Tibial artery (tissue), 4 donors: ENCODE results near the gene CDYL2.

Experiments used
- DNase-seq, 2 donors: peaks; one replicate each; pipeline ENCODE4 v3.0.0-alpha.2; 2019
- H3K27ac ChIP-seq, 2 donors: fragments of 200-600 bp; sonication (generic) in 1 of 2; 1 replicate in 1 of 2; 2 replicates in 1 of 2; pipeline ENCODE4 v1.5.1; 2018 to 2019; ENCODE audit warnings: mild to moderate bottlenecking in 1 of 2
- H3K27me3 ChIP-seq, 2 donors: fragments of 200-600 bp; sonication (generic) in 1 of 2; one replicate each; pipeline versions ENCODE4 v1.5.1 to v1.6.0; 2016 to 2019
- H3K36me3 ChIP-seq, 3 donors: fragments of 200-600 bp; sonication (generic) in 2 of 3; one replicate each; pipeline ENCODE4 v1.5.1; 2016 to 2019; ENCODE audit warnings: mild to moderate bottlenecking in 2 of 3
- H3K4me1 ChIP-seq, 4 donors: fragments of 200-600 bp; sonication (generic) in 2 of 4; 1 replicate in 3 of 4; 2 replicates in 1 of 4; pipeline ENCODE4 v1.5.1; 2016 to 2019
- H3K4me3 ChIP-seq, 2 donors: fragments of 200-600 bp; sonication (generic) in 1 of 2; 1 replicate in 1 of 2; 2 replicates in 1 of 2; pipeline ENCODE4 v1.5.1; 2018 to 2019; ENCODE audit warnings: mild to moderate bottlenecking in 2 of 2
- H3K9me3 ChIP-seq, 3 donors: fragments of 200-600 bp; sonication (generic) in 1 of 3; one replicate each; pipeline ENCODE4 v1.5.1; 2016 to 2019
- intact Hi-C: fragments of 100-400 bp; cut with DNase I; formaldehyde crosslinking; loops from one replicate; pipeline ENCODE4 v1.15.0; 2023; ENCODE audit warnings: low total_unique reads
- TF ChIP-seq, protein P1 (sequence below), 2 experiments: fragments of 200-600 bp in 1 of 2; fragments of 450-650 bp in 1 of 2; IDR thresholded peaks; one replicate each; pipeline ENCODE4 v1.5.1; 2017 to 2019; ENCODE audit warnings: antibody characterized with exemption in 2 of 2, mild to moderate bottlenecking in 1 of 2, moderate library complexity in 1 of 2

The CDYL2 gene

DNA sequence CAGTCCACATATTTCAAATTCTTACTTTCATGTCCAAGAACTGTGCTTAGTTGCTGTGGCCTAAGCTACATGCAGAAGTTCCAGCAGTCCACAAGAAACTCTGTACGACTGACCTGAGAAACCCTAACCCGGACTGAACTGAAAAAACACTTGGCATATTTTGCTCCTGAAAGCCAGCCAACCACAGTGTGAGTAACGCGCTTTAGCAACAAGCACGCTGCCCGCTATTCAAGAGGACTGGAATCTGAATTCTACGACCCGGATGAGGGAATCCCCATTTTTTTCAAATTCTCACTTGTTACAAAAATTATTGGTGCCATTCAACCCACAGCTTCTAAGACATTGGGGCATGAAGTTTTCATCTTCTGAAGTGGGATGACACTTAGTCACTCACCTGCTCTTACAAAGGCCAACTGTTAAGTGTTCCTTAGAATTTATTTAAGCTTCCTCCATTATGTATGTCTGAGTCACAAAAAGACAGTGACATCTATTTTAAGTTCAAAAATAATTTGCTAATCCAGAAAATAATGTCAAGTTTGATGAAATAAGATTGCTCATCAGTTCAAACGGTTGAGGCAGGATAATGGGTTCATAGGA lies 78.7 kb downstream of the CDYL2 start:
- Histone ChIP-seq H3K27ac (no peak overlapping the region), H3K27me3 (no peaks in the 10 kb centered on the region), H3K9me3 (peaks cover 3 to 12% (median 11%) of the 10 kb centered on the region in 3 donors), H3K4me3 (no peak overlapping the region), H3K36me3 (no peaks in the 10 kb centered on the region), H3K4me1 (no peaks in the 10 kb centered on the region)
- TF ChIP-seq, protein P1, sequence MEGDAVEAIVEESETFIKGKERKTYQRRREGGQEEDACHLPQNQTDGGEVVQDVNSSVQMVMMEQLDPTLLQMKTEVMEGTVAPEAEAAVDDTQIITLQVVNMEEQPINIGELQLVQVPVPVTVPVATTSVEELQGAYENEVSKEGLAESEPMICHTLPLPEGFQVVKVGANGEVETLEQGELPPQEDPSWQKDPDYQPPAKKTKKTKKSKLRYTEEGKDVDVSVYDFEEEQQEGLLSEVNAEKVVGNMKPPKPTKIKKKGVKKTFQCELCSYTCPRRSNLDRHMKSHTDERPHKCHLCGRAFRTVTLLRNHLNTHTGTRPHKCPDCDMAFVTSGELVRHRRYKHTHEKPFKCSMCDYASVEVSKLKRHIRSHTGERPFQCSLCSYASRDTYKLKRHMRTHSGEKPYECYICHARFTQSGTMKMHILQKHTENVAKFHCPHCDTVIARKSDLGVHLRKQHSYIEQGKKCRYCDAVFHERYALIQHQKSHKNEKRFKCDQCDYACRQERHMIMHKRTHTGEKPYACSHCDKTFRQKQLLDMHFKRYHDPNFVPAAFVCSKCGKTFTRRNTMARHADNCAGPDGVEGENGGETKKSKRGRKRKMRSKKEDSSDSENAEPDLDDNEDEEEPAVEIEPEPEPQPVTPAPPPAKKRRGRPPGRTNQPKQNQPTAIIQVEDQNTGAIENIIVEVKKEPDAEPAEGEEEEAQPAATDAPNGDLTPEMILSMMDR (IDR thresholded peaks at IDR 0.05), result no peak
- DNase-seq, result no peak
- intact Hi-C loops, result no loop called here

DNA sequence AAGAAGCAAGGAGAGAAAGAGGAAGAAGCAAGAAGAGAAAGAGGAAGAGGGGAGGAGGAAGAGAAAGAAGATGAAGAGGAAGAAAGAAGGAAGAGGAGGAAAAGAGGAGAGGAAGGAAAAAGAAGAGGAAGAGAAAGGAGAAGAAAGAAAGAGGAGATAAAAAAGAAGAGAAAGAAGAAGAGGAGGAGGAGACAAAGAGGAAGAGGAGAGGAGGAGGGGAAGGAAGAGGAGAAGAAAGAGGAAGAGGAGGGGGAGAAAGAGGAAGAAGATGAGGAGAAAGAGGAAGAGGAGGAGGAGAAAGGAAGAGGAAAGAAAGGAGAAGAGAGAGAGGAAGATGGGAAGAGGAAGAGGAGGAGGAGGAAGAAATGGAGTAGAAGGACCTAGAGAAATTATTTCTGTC lies 80.4 kb downstream of the CDYL2 start:
- intact Hi-C loops, result no loop called here
- no peak overlapping the region for H3K27ac ChIP-seq
- H3K9me3 ChIP-seq, result peaks cover 3 to 12% (median 11%) of the 10 kb centered on the region in 3 donors
- no peak overlapping the region for H3K4me3 ChIP-seq
- H3K4me1 ChIP-seq, result peaks cover 0 to 2% (median 0%) of the 10 kb centered on the region in 4 donors
- no peaks in the 10 kb centered on the region for H3K27me3 ChIP-seq
- TF ChIP-seq, protein P1 (IDR thresholded peaks at IDR 0.05), result no peak
- no peaks in the 10 kb centered on the region for H3K36me3 ChIP-seq
- no peak for DNase-seq

DNA sequence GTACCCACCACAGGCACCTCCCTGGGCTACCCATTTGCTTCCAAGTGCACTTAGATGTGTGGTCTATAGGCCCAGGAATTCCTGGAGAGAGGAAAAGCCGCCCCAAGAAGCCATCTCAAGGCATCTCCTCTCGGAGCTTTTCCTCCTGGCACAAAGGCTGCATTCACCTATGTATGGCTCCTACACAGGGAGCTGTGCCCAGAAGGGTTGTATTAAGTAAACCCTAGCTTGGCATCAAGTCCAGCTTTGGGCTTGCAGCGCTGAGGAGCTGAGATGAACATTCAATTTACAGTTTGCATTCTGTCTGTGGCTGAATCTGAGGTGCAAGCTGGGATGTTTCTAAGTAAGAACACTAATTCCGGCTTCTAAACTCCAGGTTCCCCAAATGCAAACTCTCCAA lies 81.3 kb downstream of the CDYL2 start:
- DNase-seq, result no peak
- H3K9me3 ChIP-seq, result peaks cover 3 to 12% (median 11%) of the 10 kb centered on the region in 3 donors
- intact Hi-C loops, result no loop called here
- no peak overlapping the region for H3K4me3 ChIP-seq
- H3K27me3 ChIP-seq, result no peaks in the 10 kb centered on the region
- H3K27ac ChIP-seq, result no peak overlapping the region
- peaks cover 0 to 9% (median 3%) of the 10 kb centered on the region in 4 donors for H3K4me1 ChIP-seq
- H3K36me3 ChIP-seq, result no peaks in the 10 kb centered on the region
- TF ChIP-seq, protein P1 (IDR thresholded peaks at IDR 0.05), result no peak

DNA sequence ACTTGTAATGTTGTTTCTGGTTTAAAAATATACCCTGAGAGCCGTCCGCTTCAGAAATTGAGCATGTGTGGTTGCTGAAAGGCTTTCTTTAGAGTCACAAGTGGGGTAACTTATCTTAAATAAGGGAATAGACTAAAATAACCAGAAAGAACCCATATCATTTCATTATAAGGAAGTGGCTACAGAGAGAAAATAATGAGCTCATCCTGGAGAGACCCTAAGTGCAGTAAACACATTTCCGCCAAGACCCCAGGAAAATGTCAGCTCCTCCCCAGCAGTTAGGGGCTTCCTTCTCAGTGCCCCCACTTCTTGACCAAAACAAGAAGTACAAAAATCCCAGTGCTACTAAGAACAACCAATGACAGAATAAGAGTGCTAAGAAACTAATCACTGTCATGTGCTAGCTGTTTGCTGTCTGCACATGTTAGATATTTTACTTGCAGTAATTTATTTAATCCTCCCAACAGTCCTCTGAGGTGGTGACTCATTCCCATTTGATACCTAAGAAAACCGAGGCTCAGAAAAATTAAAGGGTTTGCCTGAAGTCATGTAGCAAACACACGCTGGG lies 83.5 kb downstream of the CDYL2 start:
- peaks cover 0 to 9% (median 3%) of the 10 kb centered on the region in 4 donors for H3K4me1 ChIP-seq
- intact Hi-C loops, result no loop called here
- peaks cover 3 to 12% (median 11%) of the 10 kb centered on the region in 3 donors for H3K9me3 ChIP-seq
- TF ChIP-seq, protein P1 (IDR thresholded peaks at IDR 0.05), result no peak
- H3K36me3 ChIP-seq, result no peaks in the 10 kb centered on the region
- H3K27ac ChIP-seq, result no peak overlapping the region
- no peak overlapping the region for H3K4me3 ChIP-seq
- H3K27me3 ChIP-seq, result no peaks in the 10 kb centered on the region
- DNase-seq, result no peak

DNA sequence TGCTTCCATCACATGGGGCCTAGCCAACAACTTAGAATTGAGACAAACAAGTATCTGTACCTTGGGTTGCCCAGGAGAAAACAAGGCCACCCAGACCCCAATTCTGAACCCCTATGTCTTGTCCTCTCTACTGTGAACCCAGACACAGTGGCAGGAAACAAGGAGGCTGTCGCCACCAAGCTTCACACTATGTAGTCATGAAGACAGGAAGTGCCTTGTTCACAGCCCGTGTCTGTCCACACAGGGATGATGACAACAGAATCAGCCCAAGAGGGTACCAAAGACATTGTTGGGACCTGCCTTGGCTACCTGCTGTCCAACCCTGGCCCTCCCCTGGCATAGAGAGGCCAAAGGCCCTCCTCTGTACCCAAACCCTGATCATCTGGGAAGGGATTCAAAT lies 84.8 kb downstream of the CDYL2 start:
- intact Hi-C loops, result no loop called here
- Histone ChIP-seq H3K4me3 (no peak overlapping the region), H3K27ac (no peak overlapping the region), H3K9me3 (peaks cover 0 to 12% (median 11%) of the 10 kb centered on the region in 3 donors), H3K27me3 (no peaks in the 10 kb centered on the region), H3K4me1 (peaks cover 0 to 9% (median 3%) of the 10 kb centered on the region in 4 donors), H3K36me3 (no peaks in the 10 kb centered on the region)
- DNase-seq, result no peak
- TF ChIP-seq, protein P1 (IDR thresholded peaks at IDR 0.05), result no peak
